Activated CD8-positive, alpha-beta T cell treated with anti-CD3 and anti-CD28 coated beads for 36 hours (primary cell): Measurements from ENCODE around the gene MYLK4. TPM values are rescaled to one million over a fixed set of nuclear protein-coding genes. Genes with fewer than 3 reads are reported as not detected.
A peak's percentile ranks its signal among the peaks of the same experiment; 100 is the strongest.

Source experiments
- ATAC-seq: fragments of 200-7000 bp; cut with Tn5 transposase; one replicate; pipeline ENCODE4 v1.10.0; 2021; ENCODE audit warnings: mild to moderate bottlenecking, moderate library complexity
- CTCF ChIA-PET: fragments of 350-600 bp; sonication (Branson Sonifier 250); formaldehyde crosslinking; loops from one replicate; lab custom pipeline; 2021; ENCODE audit warnings: antibody characterized with exemption; lab: Charles Lee
- POLR2A ChIA-PET: fragments of 350-600 bp; sonication (Branson Sonifier 250); formaldehyde crosslinking; loops from one replicate; lab custom pipeline; 2021; ENCODE audit warnings: antibody characterized with exemption; lab: Charles Lee
- DNase-seq: peaks from one replicate; pipeline ENCODE4 v3.0.0-alpha.2; 2020
- H3K27ac Mint-ChIP-seq: one replicate; pipeline ENCODE4 v1.8.0; 2021; ENCODE audit warnings: mild to moderate bottlenecking, mixed read lengths
- H3K27me3 Mint-ChIP-seq: one replicate; pipeline ENCODE4 v1.8.0; 2021; ENCODE audit warnings: mixed read lengths
- H3K36me3 Mint-ChIP-seq: one replicate; pipeline ENCODE4 v1.8.0; 2021; ENCODE audit warnings: low read depth, mixed read lengths
- H3K4me1 Mint-ChIP-seq: one replicate; pipeline ENCODE4 v1.8.0; 2021; ENCODE audit warnings: low read depth, mixed read lengths
- H3K4me3 Mint-ChIP-seq: one replicate; pipeline ENCODE4 v1.8.0; 2021; ENCODE audit warnings: mild to moderate bottlenecking, moderate library complexity, mixed read lengths
- H3K9me3 Mint-ChIP-seq: one replicate; pipeline ENCODE4 v1.8.0; 2021; ENCODE audit warnings: mixed read lengths
- CTCF ChIP-seq: fragments of 200-600 bp; IDR thresholded peaks from one replicate; pipeline ENCODE4 v1.8.0; 2022; ENCODE audit warnings: antibody characterized with exemption, mild to moderate bottlenecking
- intact Hi-C: fragments of 100-400 bp; cut with micrococcal nuclease; formaldehyde crosslinking; loops from one replicate; pipeline ENCODE4 v1.10.0; 2022
- total RNA-seq, 2 experiments: library from RNA; stranded (reverse); gene quantifications; one replicate each; pipeline ENCODE4 v1.2.3, GENCODE V29; 2021

The MYLK4 gene
- total RNA-seq, 2 experiments from 2014 or later: 0.09 to 0.11 TPM

GRCh38 chr6:2760882-2761842 lies 10.4 kb upstream of the MYLK4 start:
- POLR2A ChIA-PET: no interaction called here
- peaks cover 1% of the 10 kb centered on the region for H3K27me3 Mint-ChIP-seq
- peak; percentile 6 for ATAC-seq
- CTCF ChIA-PET: interaction anchor here (0.7 to 5.0 kb wide), 10 partner anchors 8 to 1168 kb away, joined by 3 to 81 read pairs (median 4); partner anchors contain the start of gene MYLK4
- peak overlapping the region; percentile 23 for H3K27ac Mint-ChIP-seq
- peak; percentile 49 for DNase-seq
- H3K4me1 Mint-ChIP-seq: peaks cover 14% of the 10 kb centered on the region
- no peaks in the 10 kb centered on the region for H3K36me3 Mint-ChIP-seq
- peak; percentile 83 for TF ChIP-seq CTCF
- intact Hi-C loops: no loop called here
- H3K4me3 Mint-ChIP-seq: peak overlapping the region; percentile 61
- H3K9me3 Mint-ChIP-seq: peaks cover 3% of the 10 kb centered on the region

DNA sequence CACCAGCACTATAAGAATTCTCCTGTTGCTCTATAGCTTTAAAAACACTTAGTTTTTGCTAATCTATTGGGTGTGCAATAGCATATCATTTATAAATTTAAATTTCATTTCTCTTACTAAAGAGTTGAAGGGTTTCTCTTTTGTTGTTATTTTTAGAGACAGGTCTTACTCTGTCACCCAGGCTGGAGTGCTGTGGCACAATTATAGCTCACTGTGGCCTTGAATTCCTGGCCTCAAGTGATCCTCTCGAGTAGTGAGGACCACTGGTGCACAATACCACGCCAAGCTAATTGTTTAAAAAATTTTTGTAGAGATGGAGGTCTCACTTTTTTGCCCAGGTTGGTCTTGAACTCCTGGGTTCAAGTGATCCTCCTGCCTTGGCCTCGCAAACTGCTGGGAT lies 8.3 kb upstream of the MYLK4 start:
- ATAC-seq (no peak), DNase-seq (no peak)
- Mint-ChIP-seq H3K36me3 (no peaks in the 10 kb centered on the region), H3K4me1 (peaks cover 7% of the 10 kb centered on the region), H3K4me3 (no peak overlapping the region), H3K9me3 (peaks cover 3% of the 10 kb centered on the region), H3K27me3 (peaks cover 1% of the 10 kb centered on the region), H3K27ac (no peak overlapping the region)
- ChIA-PET POLR2A (interaction anchor here (0.8 kb wide), 1 partner anchor 143 kb away, joined by 4 read pairs; no protein-coding TSS in a partner anchor), CTCF (interaction anchor here (0.8 to 13.4 kb wide), 4 partner anchors 8 to 83 kb away, joined by 3 to 224 read pairs (median 16); partner anchors contain the start of genes MYLK4 and SERPINB1)
- intact Hi-C loops: loop anchor here (10.0 kb wide), 1 partner anchor 1164 kb away; no protein-coding TSS in a partner anchor
- TF ChIP-seq CTCF: no peak

DNA sequence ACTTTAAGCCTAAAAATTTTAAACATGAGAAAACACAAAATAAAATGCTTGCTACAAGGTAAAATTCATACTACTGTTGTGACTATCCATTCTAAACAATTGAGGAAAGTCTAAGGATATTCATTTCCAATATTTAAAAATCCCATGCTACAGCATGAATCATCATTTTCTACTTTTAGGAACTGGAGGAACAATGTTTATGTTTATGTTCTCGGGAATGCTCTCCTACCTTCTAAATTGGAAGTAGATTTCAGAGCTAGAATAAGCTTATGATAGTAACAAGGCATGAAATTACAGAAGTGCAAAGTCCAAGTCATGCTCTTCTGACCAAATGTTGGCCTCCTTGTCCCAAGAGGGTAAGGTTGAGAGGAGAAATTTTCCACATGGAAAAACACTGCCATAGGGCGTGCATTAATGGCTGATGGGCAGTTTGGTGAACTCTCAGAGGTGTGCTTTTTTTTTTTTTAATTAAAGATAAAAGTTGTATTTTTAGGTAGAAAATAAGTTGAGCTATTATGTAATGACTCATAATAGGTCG lies 6.0 kb upstream of the MYLK4 start:
- Mint-ChIP-seq H3K27ac (no peak overlapping the region), H3K4me1 (peaks cover 10% of the 10 kb centered on the region), H3K36me3 (no peaks in the 10 kb centered on the region), H3K9me3 (no peaks in the 10 kb centered on the region), H3K4me3 (no peak overlapping the region), H3K27me3 (peaks cover 6% of the 10 kb centered on the region)
- intact Hi-C loops: loop anchor here (10.0 kb wide), 1 partner anchor 1162 kb away; no protein-coding TSS in a partner anchor
- TF ChIP-seq CTCF: no peak
- POLR2A ChIA-PET: no interaction called here
- CTCF ChIA-PET: interaction anchor here (1.1 to 13.4 kb wide), 2 partner anchors 11 to 20 kb away, joined by 4 to 224 read pairs; no protein-coding TSS in a partner anchor
- no peak for ATAC-seq
- DNase-seq: no peak

GRCh38 chr6:2756241-2756640 lies 5.5 kb upstream of the MYLK4 start:
- POLR2A ChIA-PET: no interaction called here
- DNase-seq (no peak), ATAC-seq (no peak)
- Mint-ChIP-seq H3K4me3 (no peak overlapping the region), H3K27ac (no peak overlapping the region), H3K36me3 (no peaks in the 10 kb centered on the region), H3K9me3 (no peaks in the 10 kb centered on the region), H3K4me1 (peaks cover 10% of the 10 kb centered on the region), H3K27me3 (peaks cover 6% of the 10 kb centered on the region)
- intact Hi-C loops: loop anchor here (10.0 kb wide), 1 partner anchor 1161 kb away; no protein-coding TSS in a partner anchor
- CTCF ChIA-PET: interaction anchor here (13.4 kb wide), 1 partner anchor 19 kb away, joined by 224 read pairs; no protein-coding TSS in a partner anchor
- no peak for TF ChIP-seq CTCF
